Natural killer cell (primary cell): ENCODE measurements around the gene ATP10A. TPM values are rescaled to one million over a fixed set of nuclear protein-coding genes. Genes with fewer than 3 reads are reported as not detected.

Experiments
- ATAC-seq, 3 donors: fragments of 150-1000 bp in 2 of 3; fragments of 200-7000 bp in 1 of 3; cut with Tn5 transposase; 1 replicate in 1 of 3; 2 replicates in 2 of 3; pipeline ENCODE4 v1.10.0; 2021; ENCODE audit warnings: mild to moderate bottlenecking in 2 of 3, moderate library complexity in 2 of 3
- DNase-seq, 2 donors: peaks; one replicate each; pipeline versions ENCODE4 v3.0.0 to v3.0.0-alpha.2; 2013 to 2021; ENCODE audit warnings: mixed read lengths in 1 of 2
- H3K27ac ChIP-seq: one replicate; pipeline ENCODE4 v1.5.1; 2013; ENCODE audit warnings: mild to moderate bottlenecking, low read length
- H3K27me3 ChIP-seq: one replicate; pipeline ENCODE4 v1.6.1; 2013; ENCODE audit warnings: low read length; ENCODE audit not compliant: control insufficient read depth, insufficient read depth
- H3K36me3 ChIP-seq: one replicate; pipeline ENCODE4 v1.6.1; 2013; ENCODE audit warnings: low read length; ENCODE audit not compliant: control insufficient read depth, insufficient read depth
- H3K4me1 ChIP-seq: one replicate; pipeline ENCODE4 v1.6.1; 2013; ENCODE audit warnings: low read length; ENCODE audit not compliant: control insufficient read depth, insufficient read depth
- H3K4me3 ChIP-seq: one replicate; pipeline ENCODE4 v1.5.1; 2013; ENCODE audit warnings: low read length
- H3K9me3 ChIP-seq: one replicate; pipeline ENCODE4 v1.6.1; 2013; ENCODE audit warnings: low read length; ENCODE audit not compliant: control insufficient read depth, insufficient read depth
- H3K27ac Mint-ChIP-seq, 2 donors: one replicate each; pipeline ENCODE4 v1.8.0; 2022; ENCODE audit warnings: mild to moderate bottlenecking in 2 of 2, mixed read lengths in 2 of 2, moderate library complexity in 1 of 2
- H3K27me3 Mint-ChIP-seq, 2 donors: one replicate each; pipeline ENCODE4 v1.8.0; 2022; ENCODE audit warnings: low read depth in 2 of 2, mixed read lengths in 2 of 2
- H3K36me3 Mint-ChIP-seq: one replicate; pipeline ENCODE4 v1.8.0; 2022; ENCODE audit warnings: mixed read lengths
- H3K4me1 Mint-ChIP-seq, 2 donors: one replicate each; pipeline ENCODE4 v1.8.0; 2022; ENCODE audit warnings: mixed read lengths in 2 of 2
- H3K4me3 Mint-ChIP-seq: one replicate; pipeline ENCODE4 v1.8.0; 2022; ENCODE audit warnings: mild to moderate bottlenecking, moderate library complexity, mixed read lengths
- H3K9me3 Mint-ChIP-seq, 2 donors: one replicate each; pipeline ENCODE4 v1.8.0; 2022; ENCODE audit warnings: mixed read lengths in 2 of 2
- WGBS: methylation state at CpG from one replicate; pipeline ENCODE4 v1.1.7; 2013; ENCODE audit warnings: missing lambda C conversion rate; ENCODE audit not compliant: insufficient coverage; 5-methylcytosine and 5-hydroxymethylcytosine counted together
- intact Hi-C: fragments of 100-400 bp; cut with micrococcal nuclease; formaldehyde crosslinking; loops from one replicate; pipeline ENCODE4 v1.14.2; 2022
- total RNA-seq, 4 donors: library from RNA; stranded (reverse); fragments of 120-200 nt in 1 of 4; gene quantifications; one replicate each; pipeline versions ENCODE4 v1.2.3 to v1.2.4, GENCODE V29; 2013 to 2022
- TF ChIP-seq, protein P1 (sequence below): fragments of 200-600 bp; IDR thresholded peaks from one replicate; pipeline ENCODE4 v1.8.0; 2022; ENCODE audit warnings: antibody characterized with exemption

Gene ATP10A
- total RNA-seq, 3 donors from 2014 or later (not counting 1 experiment from before 2014, with no cell fraction given): 50.1 to 67.0 (median 51.2) TPM

DNA sequence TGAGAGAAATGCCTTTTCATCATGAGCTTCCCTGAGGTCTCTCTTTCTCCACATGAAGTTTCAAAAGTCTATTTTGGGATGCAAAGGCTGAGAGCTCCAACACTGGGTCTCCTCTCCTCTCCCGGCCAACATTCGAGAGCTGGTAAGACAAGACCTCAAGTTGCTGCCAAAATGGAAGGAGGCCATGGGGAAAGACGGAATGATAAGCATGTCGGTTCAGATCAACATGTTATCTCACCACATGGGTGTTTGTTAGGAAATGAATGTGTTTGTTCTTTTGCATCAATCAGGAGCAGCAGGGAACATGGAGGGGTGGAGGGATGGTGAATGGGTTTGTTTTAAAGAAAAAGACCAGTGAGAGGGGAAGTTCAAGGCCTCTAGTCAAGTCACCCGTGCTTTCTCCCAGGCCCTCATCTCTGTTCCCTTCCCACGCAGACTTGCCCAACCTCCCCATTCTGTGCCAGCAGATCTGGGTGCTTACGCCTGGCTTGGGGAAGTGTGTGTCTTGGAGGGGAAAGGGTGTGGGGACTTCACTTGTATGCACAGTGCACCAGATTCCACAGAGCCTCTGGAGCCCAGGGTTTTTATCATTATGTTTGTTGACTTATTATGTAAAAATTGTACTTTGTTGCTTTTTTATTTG lies 23.5 kb upstream of the ATP10A start:
- no peaks in the 10 kb centered on the region for H3K4me1 Mint-ChIP-seq
- H3K27me3 Mint-ChIP-seq: peaks cover 7 to 12% of the 10 kb centered on the region in 2 donors
- H3K36me3 Mint-ChIP-seq: no peaks in the 10 kb centered on the region
- Histone ChIP-seq H3K27me3 (no peaks in the 10 kb centered on the region), H3K36me3 (no peaks in the 10 kb centered on the region), H3K4me1 (no peaks in the 10 kb centered on the region), H3K4me3 (no peak overlapping the region), H3K27ac (no peak overlapping the region), H3K9me3 (no peaks in the 10 kb centered on the region)
- intact Hi-C loops: no loop called here
- H3K9me3 Mint-ChIP-seq: no peaks in the 10 kb centered on the region
- WGBS: 84% methylated on average over 6 of the region's 7 CpGs
- no peak overlapping the region for H3K27ac Mint-ChIP-seq
- no peak for DNase-seq
- TF ChIP-seq, protein P1, sequence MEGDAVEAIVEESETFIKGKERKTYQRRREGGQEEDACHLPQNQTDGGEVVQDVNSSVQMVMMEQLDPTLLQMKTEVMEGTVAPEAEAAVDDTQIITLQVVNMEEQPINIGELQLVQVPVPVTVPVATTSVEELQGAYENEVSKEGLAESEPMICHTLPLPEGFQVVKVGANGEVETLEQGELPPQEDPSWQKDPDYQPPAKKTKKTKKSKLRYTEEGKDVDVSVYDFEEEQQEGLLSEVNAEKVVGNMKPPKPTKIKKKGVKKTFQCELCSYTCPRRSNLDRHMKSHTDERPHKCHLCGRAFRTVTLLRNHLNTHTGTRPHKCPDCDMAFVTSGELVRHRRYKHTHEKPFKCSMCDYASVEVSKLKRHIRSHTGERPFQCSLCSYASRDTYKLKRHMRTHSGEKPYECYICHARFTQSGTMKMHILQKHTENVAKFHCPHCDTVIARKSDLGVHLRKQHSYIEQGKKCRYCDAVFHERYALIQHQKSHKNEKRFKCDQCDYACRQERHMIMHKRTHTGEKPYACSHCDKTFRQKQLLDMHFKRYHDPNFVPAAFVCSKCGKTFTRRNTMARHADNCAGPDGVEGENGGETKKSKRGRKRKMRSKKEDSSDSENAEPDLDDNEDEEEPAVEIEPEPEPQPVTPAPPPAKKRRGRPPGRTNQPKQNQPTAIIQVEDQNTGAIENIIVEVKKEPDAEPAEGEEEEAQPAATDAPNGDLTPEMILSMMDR: no peak
- H3K4me3 Mint-ChIP-seq: no peak overlapping the region
- no peak for ATAC-seq

GRCh38 chr15:25884370-25884769 lies 21.2 kb upstream of the ATP10A start:
- H3K4me3 Mint-ChIP-seq: no peak overlapping the region
- no peaks in the 10 kb centered on the region for H3K27me3 ChIP-seq
- ATAC-seq (no peak), DNase-seq (no peak)
- intact Hi-C loops: no loop called here
- H3K36me3 Mint-ChIP-seq: no peaks in the 10 kb centered on the region
- H3K27me3 Mint-ChIP-seq: peaks cover 0 to 9% of the 10 kb centered on the region in 2 donors
- no peaks in the 10 kb centered on the region for H3K9me3 Mint-ChIP-seq
- H3K9me3 ChIP-seq: no peaks in the 10 kb centered on the region
- WGBS: 64% methylated on average over 5 of the region's 5 CpGs
- TF ChIP-seq, protein P1: no peak
- H3K27ac ChIP-seq: no peak overlapping the region
- no peak overlapping the region for H3K27ac Mint-ChIP-seq
- no peaks in the 10 kb centered on the region for H3K36me3 ChIP-seq
- H3K4me3 ChIP-seq: no peak overlapping the region
- H3K4me1 ChIP-seq: no peaks in the 10 kb centered on the region
- H3K4me1 Mint-ChIP-seq: peaks cover 0 to 5% of the 10 kb centered on the region in 2 donors

GRCh38 chr15:25883463-25884259 lies 20.5 kb upstream of the ATP10A start:
- intact Hi-C loops: no loop called here
- Histone ChIP-seq H3K9me3 (no peaks in the 10 kb centered on the region), H3K27ac (no peak overlapping the region), H3K4me3 (no peak overlapping the region), H3K4me1 (no peaks in the 10 kb centered on the region), H3K27me3 (no peaks in the 10 kb centered on the region), H3K36me3 (no peaks in the 10 kb centered on the region)
- H3K27ac Mint-ChIP-seq: no peak overlapping the region
- no peak overlapping the region for H3K4me3 Mint-ChIP-seq
- TF ChIP-seq, protein P1: no peak
- no peak for ATAC-seq
- WGBS: 67% methylated on average over 4 of the region's 6 CpGs
- no peaks in the 10 kb centered on the region for H3K36me3 Mint-ChIP-seq
- no peak for DNase-seq
- peaks cover 0 to 5% of the 10 kb centered on the region in 2 donors for H3K4me1 Mint-ChIP-seq
- H3K9me3 Mint-ChIP-seq: no peaks in the 10 kb centered on the region
- H3K27me3 Mint-ChIP-seq: peaks cover 0 to 9% of the 10 kb centered on the region in 2 donors
